Naive thymus-derived CD4-positive, alpha-beta T cell (primary cell): ENCODE measurements around the gene BCL6B. TPM values are rescaled to one million over a fixed set of nuclear protein-coding genes. Genes with fewer than 3 reads are reported as not detected.

Experiments used
- ATAC-seq: fragments of 150-1000 bp; cut with Tn5 transposase; 2 replicates; pipeline ENCODE4 v1.10.0; 2021; ENCODE audit warnings: mild to moderate bottlenecking, moderate library complexity
- CTCF ChIA-PET: fragments of 350-600 bp; sonication (Branson Sonifier 250); formaldehyde crosslinking; loops from one replicate; lab custom pipeline; 2021; ENCODE audit warnings: antibody characterized with exemption; lab: Charles Lee
- POLR2A ChIA-PET: fragments of 350-600 bp; sonication (Branson Sonifier 250); formaldehyde crosslinking; loops from one replicate; lab custom pipeline; 2021; ENCODE audit warnings: antibody characterized with exemption, inconsistent platforms; lab: Charles Lee
- DNase-seq, 9 donors: peaks; one replicate each; pipeline versions ENCODE4 v3.0.0 to v3.0.0-alpha.2; 2020 to 2022; ENCODE audit warnings: mixed read lengths in 1 of 9
- H3K27ac ChIP-seq: one replicate; pipeline ENCODE4 v1.7.0; 2013; ENCODE audit warnings: mild to moderate bottlenecking, low read depth, low read length, moderate library complexity
- H3K27me3 ChIP-seq, 2 donors: one replicate each; pipeline ENCODE4 v1.7.0; 2013; ENCODE audit warnings: low read length in 2 of 2, mild to moderate bottlenecking in 2 of 2, moderate library complexity in 2 of 2; ENCODE audit not compliant: control insufficient read depth in 2 of 2, insufficient read depth in 2 of 2
- H3K36me3 ChIP-seq, 3 experiments: 1 replicate in 2 of 3; 2 replicates in 1 of 3; pipeline ENCODE4 v1.7.0; 2013; ENCODE audit warnings: low read length in 3 of 3, mild to moderate bottlenecking in 3 of 3, moderate library complexity in 1 of 3; ENCODE audit not compliant: insufficient read depth in 3 of 3, control insufficient read depth in 2 of 3
- H3K4me1 ChIP-seq, 2 donors: one replicate each; pipeline ENCODE4 v1.7.0; 2013; ENCODE audit warnings: low read length in 2 of 2, mild to moderate bottlenecking in 2 of 2, moderate library complexity in 1 of 2; ENCODE audit not compliant: control insufficient read depth in 2 of 2, insufficient read depth in 2 of 2
- H3K4me3 ChIP-seq: 2 replicates; pipeline ENCODE4 v1.7.0; 2013; ENCODE audit warnings: mild to moderate bottlenecking, low read length
- H3K9me3 ChIP-seq, 3 experiments: 1 replicate in 2 of 3; 2 replicates in 1 of 3; pipeline ENCODE4 v1.7.0; 2013; ENCODE audit warnings: low read length in 3 of 3; ENCODE audit not compliant: control insufficient read depth in 2 of 3
- H3K27ac Mint-ChIP-seq, 9 donors: one replicate each; pipeline ENCODE4 v1.8.0; 2020 to 2022; ENCODE audit warnings: mixed read lengths in 9 of 9, mild to moderate bottlenecking in 8 of 9, moderate library complexity in 5 of 9, inconsistent platforms in 2 of 9
- H3K27me3 Mint-ChIP-seq, 5 donors: one replicate each; pipeline ENCODE4 v1.8.0; 2021 to 2022; ENCODE audit warnings: mixed read lengths in 5 of 5, mild to moderate bottlenecking in 1 of 5
- H3K36me3 Mint-ChIP-seq, 5 donors: one replicate each; pipeline ENCODE4 v1.8.0; 2020 to 2022; ENCODE audit warnings: mixed read lengths in 5 of 5, mild to moderate bottlenecking in 3 of 5, inconsistent platforms in 1 of 5
- H3K4me1 Mint-ChIP-seq, 7 donors: one replicate each; pipeline ENCODE4 v1.8.0; 2020 to 2022; ENCODE audit warnings: mixed read lengths in 7 of 7, mild to moderate bottlenecking in 3 of 7, inconsistent platforms in 1 of 7
- H3K4me3 Mint-ChIP-seq, 10 donors: one replicate each; pipeline ENCODE4 v1.8.0; 2020 to 2022; ENCODE audit warnings: mild to moderate bottlenecking in 10 of 10, mixed read lengths in 10 of 10, moderate library complexity in 6 of 10, inconsistent platforms in 2 of 10
- H3K9me3 Mint-ChIP-seq, 11 donors: one replicate each; pipeline ENCODE4 v1.8.0; 2020 to 2022; ENCODE audit warnings: mixed read lengths in 11 of 11, mild to moderate bottlenecking in 4 of 11, inconsistent platforms in 1 of 11, moderate library complexity in 1 of 11
- intact Hi-C, 2 donors: fragments of 100-400 bp; cut with micrococcal nuclease; formaldehyde crosslinking; loops; one replicate each; pipeline ENCODE4 v1.15.1; 2023
- polyA plus RNA-seq, 2 donors: library from polyadenylated mRNA; unstranded; fragments of 300-500 nt; fragmentation: Illumina TruSeq; gene quantifications; one replicate each; pipeline ENCODE4 v1.2.3, GENCODE V29; 2021
- total RNA-seq, 6 experiments: library from RNA in 5 of 6; stranded (reverse) in 5 of 6; gene quantifications; 1 replicate in 5 of 6; 2 replicates in 1 of 6; pipeline ENCODE4 v1.2.3 and lab custom pipeline; 2021 to 2026

Gene BCL6B
- total and polyA plus RNA-seq, 7 experiments from 2014 or later: 0.70 TPM; not detected in 6

DNA sequence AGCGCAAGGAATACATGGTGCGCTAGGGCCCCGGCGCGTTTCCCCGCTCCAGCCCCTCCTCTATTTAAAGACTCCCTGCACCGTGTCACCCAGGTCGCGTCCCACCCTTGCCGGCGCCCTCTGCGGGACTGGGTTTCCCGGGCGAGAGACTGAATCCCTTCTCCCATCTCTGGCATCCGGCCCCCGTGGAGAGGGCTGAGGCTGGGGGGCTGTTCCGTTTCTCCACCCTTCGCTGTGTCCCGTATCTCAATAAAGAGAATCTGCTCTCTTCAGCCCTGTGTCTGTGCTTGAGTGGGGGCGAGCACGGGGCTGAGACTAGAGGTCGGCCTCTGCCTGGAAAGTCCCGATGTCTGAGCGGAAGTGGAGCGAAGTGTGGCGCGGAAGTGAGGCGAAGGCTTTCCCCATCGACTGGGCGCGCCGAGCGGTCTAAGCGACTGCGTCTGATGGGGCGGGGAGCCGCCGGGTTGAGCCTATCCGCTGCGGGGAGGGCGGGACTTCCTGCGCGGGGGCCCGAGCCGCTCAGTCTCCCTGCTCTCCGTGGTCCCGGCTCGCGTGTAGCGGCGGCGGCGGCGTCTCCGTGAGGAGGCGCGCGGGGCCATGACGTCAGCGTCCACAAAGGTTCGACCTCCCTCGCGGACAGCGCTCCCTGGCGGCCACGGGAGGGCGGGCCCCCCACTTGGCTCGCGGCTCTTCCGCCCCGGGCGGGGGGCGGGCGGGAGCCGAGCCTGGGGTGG is 8.4 kb upstream of the BCL6B start:
- peak; percentile 89 for ATAC-seq
- Histone ChIP-seq H3K9me3 (no peaks in the 10 kb centered on the region), H3K27ac (peak overlapping the region; percentile 99), H3K27me3 (no peaks in the 10 kb centered on the region), H3K36me3 (peaks cover 0 to 26% (median 0%) of the 10 kb centered on the region in 3 experiments), H3K4me3 (peak overlapping the region; percentile 97), H3K4me1 (peaks cover 31 to 52% of the 10 kb centered on the region in 2 donors)
- Mint-ChIP-seq H3K4me3 (peak overlapping the region; percentile 85 to 99 (median 97)), H3K4me1 (peaks cover 30 to 81% (median 63%) of the 10 kb centered on the region in 7 donors), H3K27me3 (no peaks in the 10 kb centered on the region), H3K36me3 (peaks cover 0 to 30% (median 4%) of the 10 kb centered on the region in 5 donors), H3K9me3 (peaks cover 0 to 5% (median 0%) of the 10 kb centered on the region in 11 donors), H3K27ac (peak overlapping the region; percentile 97 to 100 (median 100))
- DNase-seq: peak; percentile 96 to 98 (median 97)
- CTCF ChIA-PET: interaction anchor here (0.7 kb wide), 1 partner anchor 11 kb away, joined by 4 read pairs; no protein-coding TSS in a partner anchor
- POLR2A ChIA-PET: interaction anchor here (1.5 to 3.9 kb wide), 4 partner anchors 10 to 103 kb away, joined by 5 to 30 read pairs (median 9); partner anchors contain the start of gene SLC16A13
- intact Hi-C loops: loop anchor here (1.0 to 10.0 kb wide), 23 partner anchors 8 to 1528 kb away; partner anchors contain the start of genes KIAA0753 (in 2 of the 2), XAF1 (in 2 of the 2), C17orf100 (in 1 of the 2) and DERL2 (in 1 of the 2)

DNA sequence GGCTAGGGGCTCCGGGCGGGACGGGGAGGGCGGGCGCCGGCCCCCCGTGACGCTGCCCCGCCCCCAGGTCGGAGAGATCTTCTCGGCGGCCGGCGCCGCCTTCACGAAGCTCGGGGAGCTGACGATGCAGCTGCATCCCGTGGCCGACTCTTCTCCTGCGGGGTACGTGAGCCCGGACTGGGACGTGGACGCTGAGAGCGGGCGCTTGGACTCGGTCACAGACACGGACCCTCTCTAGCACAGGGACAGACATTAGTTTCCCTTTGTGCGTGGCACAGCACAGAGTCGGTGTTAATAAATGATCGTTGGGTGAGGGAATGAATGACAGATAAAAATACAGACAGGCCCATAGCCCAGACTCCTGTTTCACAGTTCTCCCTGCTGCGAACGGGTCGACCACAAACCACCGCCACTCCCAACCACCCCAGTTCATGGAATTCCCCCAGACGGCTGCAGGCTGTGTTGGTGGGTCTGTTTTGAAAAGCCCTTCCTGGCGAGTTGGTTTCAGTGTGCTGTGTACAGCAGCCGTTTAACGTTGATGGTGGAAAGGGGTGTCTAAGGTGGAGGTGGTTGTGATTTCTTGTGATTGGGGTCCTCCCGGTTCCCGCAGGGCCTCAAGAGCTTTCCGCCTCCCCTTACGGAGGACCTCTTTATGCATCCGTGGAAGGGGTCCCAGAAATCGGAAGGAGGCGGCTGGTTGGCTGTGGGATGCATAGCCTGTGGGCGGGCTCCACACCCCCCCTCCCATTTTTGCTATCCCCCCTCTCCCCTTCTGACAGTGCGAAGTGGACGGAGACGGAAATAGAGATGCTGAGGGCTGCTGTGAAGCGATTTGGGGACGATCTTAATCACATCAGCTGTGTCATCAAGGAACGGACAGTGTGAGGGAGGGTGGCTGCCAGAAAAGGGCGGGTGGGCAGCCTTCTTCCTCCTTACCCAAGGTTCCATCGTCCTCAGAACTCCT is 7.6 kb upstream of the BCL6B start:
- Mint-ChIP-seq H3K4me1 (peaks cover 24 to 73% (median 56%) of the 10 kb centered on the region in 7 donors), H3K36me3 (peaks cover 0 to 25% (median 4%) of the 10 kb centered on the region in 5 donors), H3K9me3 (peaks cover 0 to 5% (median 0%) of the 10 kb centered on the region in 11 donors), H3K27ac (peak overlapping the region; percentile 96 to 100 (median 98)), H3K4me3 (peak overlapping the region; percentile 85 to 98 (median 92)), H3K27me3 (no peaks in the 10 kb centered on the region)
- no peaks in the 10 kb centered on the region for H3K9me3 ChIP-seq
- peak in 8 of 9 donors; percentile 61 to 89 (median 78) for DNase-seq
- peak overlapping the region; percentile 99 for H3K27ac ChIP-seq
- CTCF ChIA-PET: interaction anchor here (0.6 to 1.7 kb wide), 6 partner anchors 10 to 117 kb away, joined by 3 to 5 read pairs (median 4); partner anchors contain the start of gene SLC16A13
- H3K4me3 ChIP-seq: peak overlapping the region; percentile 97
- H3K4me1 ChIP-seq: peaks cover 26 to 52% of the 10 kb centered on the region in 2 donors
- ATAC-seq: peak; percentile 57
- peaks cover 0 to 19% (median 0%) of the 10 kb centered on the region in 3 experiments for H3K36me3 ChIP-seq
- no peaks in the 10 kb centered on the region for H3K27me3 ChIP-seq
- intact Hi-C loops: loop anchor here (1.0 to 10.0 kb wide), 23 partner anchors 7 to 1529 kb away; partner anchors contain the start of genes KIAA0753 (in 2 of the 2), XAF1 (in 2 of the 2), C17orf100 (in 1 of the 2) and DERL2 (in 1 of the 2)
- POLR2A ChIA-PET: interaction anchor here (0.6 to 3.9 kb wide), 8 partner anchors 9 to 219 kb away, joined by 3 to 30 read pairs (median 4); partner anchors contain the start of genes DVL2 and SLC16A13

DNA sequence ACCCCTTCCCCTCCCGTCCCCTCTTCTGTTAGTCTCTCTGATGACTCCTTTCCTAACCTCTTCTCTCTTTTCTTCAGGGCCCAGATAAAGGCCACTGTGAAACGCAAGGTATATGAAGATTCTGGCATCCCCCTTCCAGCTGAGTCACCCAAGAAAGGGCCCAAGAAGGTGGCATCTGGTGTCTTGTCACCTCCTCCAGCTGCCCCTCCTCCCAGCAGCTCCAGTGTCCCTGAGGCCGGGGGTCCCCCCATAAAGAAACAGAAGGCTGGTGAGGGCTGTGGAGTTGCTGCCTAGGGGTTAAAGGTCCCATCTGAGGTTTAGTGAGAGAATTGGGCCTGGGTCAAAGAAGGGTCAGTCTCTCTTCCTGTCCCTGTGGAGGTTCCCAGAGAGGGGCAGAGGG is 6.4 kb upstream of the BCL6B start:
- H3K27ac ChIP-seq: peak overlapping the region; percentile 99
- intact Hi-C loops: loop anchor here in 1 of 2 donors (10.0 kb wide), 4 partner anchors 262 to 1368 kb away; partner anchors contain the start of genes FGF11, RPL26, TMEM102 and XAF1
- ATAC-seq (no peak), DNase-seq (no peak)
- Mint-ChIP-seq H3K36me3 (peaks cover 0 to 25% (median 4%) of the 10 kb centered on the region in 5 donors), H3K9me3 (peaks cover 0 to 5% (median 0%) of the 10 kb centered on the region in 11 donors), H3K27ac (peak overlapping the region; percentile 96 to 100 (median 98)), H3K27me3 (no peaks in the 10 kb centered on the region), H3K4me1 (peaks cover 21 to 74% (median 51%) of the 10 kb centered on the region in 7 donors), H3K4me3 (peak overlapping the region; percentile 85 to 98 (median 92))
- no peaks in the 10 kb centered on the region for H3K9me3 ChIP-seq
- H3K36me3 ChIP-seq: peaks cover 0 to 19% (median 0%) of the 10 kb centered on the region in 3 experiments
- H3K4me3 ChIP-seq: no peak overlapping the region
- ChIA-PET POLR2A (interaction anchor here (0.7 to 3.9 kb wide), 4 partner anchors 8 to 218 kb away, joined by 3 to 30 read pairs (median 6); partner anchors contain the start of genes DVL2 and SLC16A13), CTCF (interaction anchor here (0.8 to 1.7 kb wide), 3 partner anchors 9 to 29 kb away, joined by 3 to 5 read pairs (median 5); no protein-coding TSS in a partner anchor)
- H3K4me1 ChIP-seq: peaks cover 18 to 42% of the 10 kb centered on the region in 2 donors
- no peaks in the 10 kb centered on the region for H3K27me3 ChIP-seq

DNA sequence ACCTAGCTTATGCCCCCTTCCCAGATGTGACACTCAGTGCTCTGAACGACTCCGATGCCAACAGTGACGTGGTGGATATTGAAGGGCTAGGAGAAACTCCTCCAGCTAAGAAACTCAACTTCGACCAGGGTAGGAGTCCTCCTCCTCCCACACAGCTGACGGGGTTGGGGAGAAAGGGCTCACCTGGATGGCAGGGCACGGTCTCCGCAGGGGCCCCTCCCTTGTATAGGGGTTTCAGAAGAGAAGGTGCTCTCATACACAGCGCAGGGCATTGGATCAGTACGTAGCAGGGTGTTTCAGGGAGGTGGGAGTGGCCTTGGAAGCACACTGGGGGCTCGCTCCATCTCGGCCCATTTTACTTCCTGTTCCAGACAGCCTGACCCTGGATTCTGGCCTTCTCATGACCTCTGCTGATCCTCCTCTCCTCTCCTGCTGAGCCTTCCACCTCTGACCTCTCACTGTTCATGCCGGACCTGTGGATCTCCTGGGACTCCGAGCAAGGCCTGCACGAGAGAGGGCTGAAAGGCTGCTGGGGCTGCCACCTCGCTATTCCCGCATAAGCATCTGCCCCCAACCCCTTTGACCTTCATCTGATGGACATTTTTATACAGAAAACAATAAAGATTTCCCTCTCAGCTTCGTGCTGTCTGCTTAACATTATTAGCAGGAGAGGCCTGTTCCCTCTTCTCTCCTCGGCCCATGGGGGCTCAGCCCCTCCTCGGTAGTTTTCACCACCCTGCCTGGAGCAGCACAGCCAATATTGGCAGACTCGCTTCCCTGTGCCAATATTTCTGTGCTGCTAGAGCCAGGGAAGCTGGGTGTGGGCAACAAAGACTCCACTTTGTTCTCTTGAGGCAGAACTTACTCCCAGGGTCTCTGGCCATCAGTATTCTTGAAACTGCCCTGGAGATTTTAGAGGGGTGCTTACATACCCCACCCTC is 5.7 kb upstream of the BCL6B start:
- peak overlapping the region; percentile 99 for H3K27ac ChIP-seq
- H3K9me3 Mint-ChIP-seq: peaks cover 0 to 2% (median 0%) of the 10 kb centered on the region in 11 donors
- no peaks in the 10 kb centered on the region for H3K9me3 ChIP-seq
- ChIA-PET POLR2A (interaction anchor here (0.7 to 3.9 kb wide), 3 partner anchors 9 to 18 kb away, joined by 3 to 30 read pairs (median 3); partner anchors contain the start of gene SLC16A13), CTCF (interaction anchor here (1.7 kb wide), 1 partner anchor 13 kb away, joined by 5 read pairs; no protein-coding TSS in a partner anchor)
- intact Hi-C loops: loop anchor here in 1 of 2 donors (10.0 kb wide), 4 partner anchors 262 to 1368 kb away; partner anchors contain the start of genes FGF11, RPL26, TMEM102 and XAF1
- peak overlapping the region in 3 of 10 donors; percentile 38 to 92 (median 62) for H3K4me3 Mint-ChIP-seq
- ATAC-seq: no peak
- H3K27me3 Mint-ChIP-seq: no peaks in the 10 kb centered on the region
- H3K27ac Mint-ChIP-seq: peak overlapping the region in 8 of 9 donors; percentile 38 to 100 (median 98)
- peaks cover 0 to 25% (median 4%) of the 10 kb centered on the region in 5 donors for H3K36me3 Mint-ChIP-seq
- DNase-seq: no peak
- no peaks in the 10 kb centered on the region for H3K27me3 ChIP-seq
- H3K36me3 ChIP-seq: peaks cover 0 to 19% (median 0%) of the 10 kb centered on the region in 3 experiments
- no peak overlapping the region for H3K4me3 ChIP-seq
- peaks cover 26 to 42% of the 10 kb centered on the region in 2 donors for H3K4me1 ChIP-seq
- H3K4me1 Mint-ChIP-seq: peaks cover 21 to 72% (median 46%) of the 10 kb centered on the region in 7 donors

DNA sequence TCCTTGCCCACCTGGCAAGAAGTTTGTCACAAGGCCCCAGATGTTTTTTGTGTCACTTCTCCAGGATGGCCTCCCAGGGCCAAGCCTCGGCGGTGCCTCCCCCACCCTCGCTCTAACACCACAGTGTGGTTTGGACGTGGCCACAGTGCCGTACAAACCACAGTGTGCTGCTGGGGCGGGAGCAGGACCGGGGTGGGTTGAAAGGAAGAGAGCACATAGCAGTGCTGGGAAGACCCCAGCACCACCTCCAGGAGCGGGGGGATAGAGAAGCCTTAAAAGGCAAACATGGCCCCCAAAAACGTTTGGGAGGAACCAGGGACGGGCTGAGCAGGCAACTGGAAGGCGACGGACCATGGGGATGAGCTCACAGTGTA is 5.0 kb upstream of the BCL6B start:
- ATAC-seq (no peak), DNase-seq (peak in 1 of 9 donors; percentile 60)
- Histone ChIP-seq H3K9me3 (no peaks in the 10 kb centered on the region), H3K27me3 (no peaks in the 10 kb centered on the region), H3K27ac (no peak overlapping the region), H3K36me3 (peaks cover 0 to 13% (median 0%) of the 10 kb centered on the region in 3 experiments), H3K4me3 (no peak overlapping the region), H3K4me1 (peaks cover 32 to 49% of the 10 kb centered on the region in 2 donors)
- CTCF ChIA-PET: no interaction called here
- H3K27me3 Mint-ChIP-seq: no peaks in the 10 kb centered on the region
- peak overlapping the region in 2 of 10 donors; percentile 62 to 92 for H3K4me3 Mint-ChIP-seq
- intact Hi-C loops: loop anchor here in 1 of 2 donors (10.0 kb wide), 4 partner anchors 263 to 1367 kb away; partner anchors contain the start of genes FGF11, RPL26, TMEM102 and XAF1
- POLR2A ChIA-PET: interaction anchor here (1.2 kb wide), 1 partner anchor 9 kb away, joined by 3 read pairs; no protein-coding TSS in a partner anchor
- H3K36me3 Mint-ChIP-seq: peaks cover 0 to 25% (median 4%) of the 10 kb centered on the region in 5 donors
- H3K4me1 Mint-ChIP-seq: peaks cover 21 to 75% (median 49%) of the 10 kb centered on the region in 7 donors
- H3K27ac Mint-ChIP-seq: peak overlapping the region in 6 of 9 donors; percentile 20 to 100 (median 52)
- H3K9me3 Mint-ChIP-seq: peaks cover 0 to 1% (median 0%) of the 10 kb centered on the region in 11 donors
